Caco-2 (cell line): Measurements from ENCODE around the gene GPR87. TPM values are rescaled to one million over a fixed set of nuclear protein-coding genes. Genes with fewer than 3 reads are reported as not detected.

Source experiments
- BruUV-seq: library from RNA; stranded (reverse); fragments of 400-500 nt; replicated peaks from 2 replicates; lab custom pipeline; 2021; lab: Mats Ljungman, UMichigan
- CTCF ChIA-PET: fragments of 300-600 bp; sonication (Branson Sonifier 250); formaldehyde crosslinking; loops from one replicate; lab custom pipeline; 2022; ENCODE audit warnings: antibody characterized with exemption; lab: Charles Lee
- POLR2A ChIA-PET: fragments of 300-600 bp; sonication (Branson Sonifier 250); formaldehyde crosslinking; loops from one replicate; lab custom pipeline; 2022; ENCODE audit warnings: antibody characterized with exemption; lab: Charles Lee
- DNase-seq, 2 experiments: peaks; one replicate each; pipeline versions ENCODE4 v3.0.0 to v3.0.0-alpha.2; 2020 to 2022
- H3K27me3 ChIP-seq: replicated peaks from 2 replicates; pipeline ENCODE4 v1.6.0; 2011; ENCODE audit warnings: low read length; ENCODE audit not compliant: control insufficient read depth, insufficient read depth
- H3K36me3 ChIP-seq: 2 replicates; pipeline ENCODE4 v1.5.1; 2011; ENCODE audit warnings: low read length; ENCODE audit not compliant: control insufficient read depth, insufficient read depth
- H3K4me1 ChIP-seq: fragments of 250-450 bp; sonication (Bioruptor Pico); 2 replicates; pipeline ENCODE4 v1.5.1; 2020; ENCODE audit warnings: mild to moderate bottlenecking
- H3K4me3 ChIP-seq: 2 replicates; pipeline ENCODE4 v1.5.1; 2011; ENCODE audit warnings: low read depth, mild to moderate bottlenecking, control low read depth, low read length
- H3K9me3 ChIP-seq: fragments of 250-450 bp; sonication (Bioruptor Pico); 2 replicates; pipeline ENCODE4 v1.5.1; 2020; ENCODE audit warnings: mild to moderate bottlenecking, moderate library complexity
- H3K27ac Mint-ChIP-seq: one replicate; pipeline ENCODE4 v1.8.0; 2022; ENCODE audit warnings: mixed read lengths; ENCODE audit not compliant: unreplicated experiment
- H3K27me3 Mint-ChIP-seq: one replicate; pipeline ENCODE4 v1.8.0; 2022; ENCODE audit warnings: mixed read lengths; ENCODE audit not compliant: insufficient read depth, unreplicated experiment
- H3K36me3 Mint-ChIP-seq: one replicate; pipeline ENCODE4 v1.8.0; 2022; ENCODE audit warnings: mild to moderate bottlenecking, mixed read lengths; ENCODE audit not compliant: insufficient read depth, unreplicated experiment
- H3K4me1 Mint-ChIP-seq: one replicate; pipeline ENCODE4 v1.8.0; 2022; ENCODE audit warnings: low read depth, mixed read lengths; ENCODE audit not compliant: unreplicated experiment
- H3K4me3 Mint-ChIP-seq: one replicate; pipeline ENCODE4 v1.8.0; 2022; ENCODE audit warnings: mild to moderate bottlenecking, moderate library complexity, mixed read lengths; ENCODE audit not compliant: unreplicated experiment
- H3K9me3 Mint-ChIP-seq: one replicate; pipeline ENCODE4 v1.8.0; 2022; ENCODE audit warnings: mixed read lengths; ENCODE audit not compliant: unreplicated experiment
- intact Hi-C: fragments of 100-400 bp; cut with micrococcal nuclease; formaldehyde crosslinking; loops from one replicate; pipeline ENCODE4 v1.10.0; 2022; ENCODE audit not compliant: unreplicated experiment
- total RNA-seq: library from RNA; stranded (reverse); gene quantifications from 2 replicates; pipeline ENCODE4 v1.2.3, GENCODE V29; 2022
- TF ChIP-seq, protein P1 (sequence below), 2 experiments: fragments of 200-600 bp in 1 of 2; IDR thresholded peaks; 1 replicate in 1 of 2; 2 replicates in 1 of 2; pipeline versions ENCODE4 v1.5.1 to v1.8.0; 2011 to 2022; ENCODE audit warnings: antibody characterized with exemption in 1 of 2, control low read depth in 1 of 2, inconsistent platforms in 1 of 2, low read depth in 1 of 2, low read length in 1 of 2, mild to moderate bottlenecking in 1 of 2, moderate library complexity in 1 of 2; ENCODE audit not compliant: insufficient read depth in 1 of 2, severe bottlenecking in 1 of 2, unreplicated experiment in 1 of 2

The GPR87 gene
- total RNA-seq, 1 experiment from 2014 or later = 0.18 TPM

DNA sequence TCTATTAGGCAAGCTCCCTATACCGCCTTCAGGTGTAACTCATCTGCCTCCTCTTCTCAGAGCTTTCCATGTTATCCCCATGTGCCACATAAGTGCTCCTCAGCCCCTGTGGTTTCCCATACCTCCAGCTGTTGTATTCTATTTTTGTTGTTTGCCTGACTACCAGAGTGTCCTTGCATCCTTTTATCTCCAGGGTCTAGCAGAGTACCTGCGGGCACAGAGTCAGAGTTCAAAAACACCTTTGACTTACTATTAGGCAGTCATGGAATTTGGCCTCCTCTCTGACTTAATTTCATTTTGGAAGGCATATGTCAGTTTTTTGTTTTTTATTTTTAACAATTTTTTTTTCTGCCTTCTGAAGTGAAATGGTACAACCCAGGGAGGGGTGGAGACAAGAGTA is 7.1 kb downstream of the GPR87 start:
- intact Hi-C loops = no loop called here
- Mint-ChIP-seq H3K4me3 (no peak overlapping the region), H3K27ac (no peak overlapping the region), H3K9me3 (no peaks in the 10 kb centered on the region), H3K27me3 (no peaks in the 10 kb centered on the region), H3K4me1 (peaks cover 15% of the 10 kb centered on the region), H3K36me3 (peaks cover 5% of the 10 kb centered on the region)
- ChIA-PET POLR2A (no interaction called here), CTCF (no interaction called here)
- DNase-seq = no peak
- TF ChIP-seq, protein P1, sequence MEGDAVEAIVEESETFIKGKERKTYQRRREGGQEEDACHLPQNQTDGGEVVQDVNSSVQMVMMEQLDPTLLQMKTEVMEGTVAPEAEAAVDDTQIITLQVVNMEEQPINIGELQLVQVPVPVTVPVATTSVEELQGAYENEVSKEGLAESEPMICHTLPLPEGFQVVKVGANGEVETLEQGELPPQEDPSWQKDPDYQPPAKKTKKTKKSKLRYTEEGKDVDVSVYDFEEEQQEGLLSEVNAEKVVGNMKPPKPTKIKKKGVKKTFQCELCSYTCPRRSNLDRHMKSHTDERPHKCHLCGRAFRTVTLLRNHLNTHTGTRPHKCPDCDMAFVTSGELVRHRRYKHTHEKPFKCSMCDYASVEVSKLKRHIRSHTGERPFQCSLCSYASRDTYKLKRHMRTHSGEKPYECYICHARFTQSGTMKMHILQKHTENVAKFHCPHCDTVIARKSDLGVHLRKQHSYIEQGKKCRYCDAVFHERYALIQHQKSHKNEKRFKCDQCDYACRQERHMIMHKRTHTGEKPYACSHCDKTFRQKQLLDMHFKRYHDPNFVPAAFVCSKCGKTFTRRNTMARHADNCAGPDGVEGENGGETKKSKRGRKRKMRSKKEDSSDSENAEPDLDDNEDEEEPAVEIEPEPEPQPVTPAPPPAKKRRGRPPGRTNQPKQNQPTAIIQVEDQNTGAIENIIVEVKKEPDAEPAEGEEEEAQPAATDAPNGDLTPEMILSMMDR (IDR thresholded peaks at IDR 0.05; ENCODE audit: insufficient read depth in 1 of 2, low read depth in 1 of 2, low read length in 1 of 2, severe bottlenecking in 1 of 2, unreplicated experiment in 1 of 2) = no peak
- BruUV-seq = no TSS peak
- peaks cover 12% of the 10 kb centered on the region for H3K4me1 ChIP-seq
- no peak overlapping the region for H3K4me3 ChIP-seq
- no peaks in the 10 kb centered on the region for H3K36me3 ChIP-seq
- no peaks in the 10 kb centered on the region for H3K27me3 ChIP-seq
- no peaks in the 10 kb centered on the region for H3K9me3 ChIP-seq

DNA sequence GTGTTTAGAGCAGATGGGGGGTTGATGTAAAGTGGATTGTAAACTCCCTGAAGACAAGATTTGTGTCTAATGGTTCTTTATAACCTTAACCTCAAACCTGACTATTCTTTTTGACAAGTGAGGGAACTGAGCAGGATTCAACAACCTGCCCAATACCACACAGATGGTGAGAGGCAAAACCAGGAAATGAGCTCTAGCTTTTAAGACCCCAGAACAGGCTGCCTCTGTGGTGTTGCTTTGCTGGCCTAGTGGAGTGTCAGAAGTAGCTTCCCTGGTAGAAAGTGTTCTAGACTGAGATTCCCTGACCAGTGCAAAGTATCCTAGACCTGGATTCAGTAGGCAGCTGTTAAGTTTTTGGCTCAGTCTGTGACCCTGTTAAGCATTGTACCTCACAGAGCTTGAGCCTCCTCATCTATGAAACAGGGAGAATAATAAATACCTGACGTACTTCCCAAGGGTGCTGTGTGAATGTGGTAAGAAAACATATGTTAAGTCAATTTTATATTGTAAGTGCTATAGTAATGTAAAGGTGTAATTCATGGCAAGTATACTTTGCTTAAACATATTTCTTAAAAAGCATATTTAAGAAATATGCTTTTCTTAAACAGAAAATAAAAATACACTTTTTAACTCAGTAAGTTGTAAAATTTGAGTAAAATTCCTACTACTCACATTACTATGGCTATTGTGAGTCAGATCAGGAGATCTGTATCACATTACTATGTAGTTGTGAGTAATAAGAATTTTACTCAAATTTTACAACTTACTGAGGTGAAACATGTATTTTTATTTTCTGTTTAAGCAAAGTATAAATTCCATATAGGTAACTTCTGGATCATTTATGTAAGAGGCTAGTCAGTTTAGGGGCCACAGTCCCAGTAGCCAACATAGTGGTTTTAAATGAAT is 8.8 kb downstream of the GPR87 start:
- ChIA-PET POLR2A (no interaction called here), CTCF (interaction anchor here (0.5 kb wide), 1 partner anchor 15 kb away, joined by 3 read pairs; no protein-coding TSS in a partner anchor)
- TF ChIP-seq, protein P1 (IDR thresholded peaks at IDR 0.05; ENCODE audit: insufficient read depth in 1 of 2, low read depth in 1 of 2, low read length in 1 of 2, severe bottlenecking in 1 of 2, unreplicated experiment in 1 of 2) = no peak
- Histone ChIP-seq H3K4me1 (peaks cover 13% of the 10 kb centered on the region), H3K4me3 (no peak overlapping the region), H3K9me3 (no peaks in the 10 kb centered on the region), H3K27me3 (no peaks in the 10 kb centered on the region), H3K36me3 (no peaks in the 10 kb centered on the region)
- no TSS peak for BruUV-seq
- Mint-ChIP-seq H3K27ac (peak overlapping the region; percentile 48), H3K4me1 (peaks cover 30% of the 10 kb centered on the region), H3K36me3 (peaks cover 11% of the 10 kb centered on the region), H3K9me3 (no peaks in the 10 kb centered on the region), H3K27me3 (no peaks in the 10 kb centered on the region), H3K4me3 (no peak overlapping the region)
- no peak for DNase-seq
- intact Hi-C loops = no loop called here

DNA sequence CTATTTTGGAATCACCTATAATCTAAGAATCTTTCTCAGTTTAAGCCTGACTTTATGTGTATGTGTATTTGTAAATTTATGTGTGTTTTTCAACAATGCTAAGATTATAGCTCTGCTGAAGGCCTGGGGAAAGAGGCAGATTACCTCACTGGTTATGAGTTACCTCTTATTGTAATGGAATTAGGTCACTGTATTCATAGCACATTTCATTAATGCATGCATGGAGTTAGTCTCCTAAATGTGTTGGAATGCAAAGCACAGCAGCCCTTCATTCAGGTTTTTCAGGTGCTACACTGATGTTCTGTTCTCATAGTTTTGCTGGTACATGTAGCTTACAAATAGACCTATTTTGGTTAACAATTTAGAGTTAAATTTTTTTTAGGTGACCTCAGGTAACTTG is 9.5 kb downstream of the GPR87 start:
- Histone ChIP-seq H3K36me3 (no peaks in the 10 kb centered on the region), H3K4me3 (no peak overlapping the region), H3K27me3 (no peaks in the 10 kb centered on the region), H3K9me3 (no peaks in the 10 kb centered on the region), H3K4me1 (peaks cover 13% of the 10 kb centered on the region)
- peaks cover 11% of the 10 kb centered on the region for H3K36me3 Mint-ChIP-seq
- POLR2A ChIA-PET = no interaction called here
- BruUV-seq = no TSS peak
- no peaks in the 10 kb centered on the region for H3K9me3 Mint-ChIP-seq
- peaks cover 31% of the 10 kb centered on the region for H3K4me1 Mint-ChIP-seq
- H3K27ac Mint-ChIP-seq = peak overlapping the region; percentile 48
- intact Hi-C loops = no loop called here
- DNase-seq = no peak
- CTCF ChIA-PET = no interaction called here
- TF ChIP-seq, protein P1 (IDR thresholded peaks at IDR 0.05; ENCODE audit: insufficient read depth in 1 of 2, low read depth in 1 of 2, low read length in 1 of 2, severe bottlenecking in 1 of 2, unreplicated experiment in 1 of 2) = no peak
- H3K27me3 Mint-ChIP-seq = no peaks in the 10 kb centered on the region
- no peak overlapping the region for H3K4me3 Mint-ChIP-seq
